ENCODE results near the gene UBXN10. TPM values are rescaled to one million over a fixed set of nuclear protein-coding genes. Genes with fewer than 3 reads are reported as not detected.
A peak's percentile ranks its signal among the peaks of the same experiment; 100 is the strongest.

Gene UBXN10
- total RNA-seq, 2 experiments from 2014 or later = 0.22 to 0.44 TPM

DNA sequence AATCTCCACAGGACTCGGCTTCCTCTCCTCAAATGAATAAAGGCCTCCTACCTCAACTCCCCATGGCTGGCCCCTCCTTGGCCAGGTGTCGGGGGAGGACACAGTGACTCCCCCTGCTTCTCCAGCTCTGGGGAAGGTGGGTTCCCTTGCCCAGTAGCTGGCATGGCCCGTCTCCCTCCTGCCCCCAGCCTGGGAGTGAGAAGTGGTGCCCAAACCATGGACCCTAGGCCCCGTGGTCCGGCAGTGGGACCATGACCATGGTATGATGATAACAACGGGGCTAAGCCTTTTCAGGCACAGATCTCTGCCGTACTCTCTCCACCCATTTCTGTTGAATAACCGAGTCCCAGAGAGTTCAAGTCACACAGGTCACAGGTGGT, 35.6 kb upstream of the UBXN10 start:
- no peaks in the 10 kb centered on the region for H3K36me3 ChIP-seq (ENCODE audit: insufficient read depth, low read length)
- Mint-ChIP-seq H3K27ac (no peak overlapping the region), H3K4me1 (ENCODE audit: low read depth) (peaks cover 12% of the 10 kb centered on the region), H3K4me3 (no peak overlapping the region), H3K9me3 (no peaks in the 10 kb centered on the region), H3K36me3 (ENCODE audit: low read depth) (no peaks in the 10 kb centered on the region), H3K27me3 (no peaks in the 10 kb centered on the region)
- no peak for DNase-seq
- H3K27ac ChIP-seq (ENCODE audit: low read depth in 1 of 2, low read length in 2 of 2) = no peak overlapping the region
- ATAC-seq (ENCODE audit: poor library complexity) = no peak
- peaks cover 21% of the 10 kb centered on the region for H3K4me1 ChIP-seq (ENCODE audit: insufficient read depth, low read length)
- no peak overlapping the region for H3K4me3 ChIP-seq (ENCODE audit: low read length)
- POLR2A ChIA-PET = no interaction called here
- CTCF ChIA-PET = interaction anchor here (1.0 kb wide), 1 partner anchor 268 kb away, joined by 4 read pairs; the partner anchor contains the start of gene OTUD3
- no peaks in the 10 kb centered on the region for H3K27me3 ChIP-seq (ENCODE audit: control insufficient read depth in 1 of 2, insufficient read depth in 2 of 2, low read length in 2 of 2)
- no peaks in the 10 kb centered on the region for H3K9me3 ChIP-seq (ENCODE audit: control insufficient read depth in 1 of 2, insufficient read depth in 1 of 2, low read length in 2 of 2)
- TF ChIP-seq, protein P1, sequence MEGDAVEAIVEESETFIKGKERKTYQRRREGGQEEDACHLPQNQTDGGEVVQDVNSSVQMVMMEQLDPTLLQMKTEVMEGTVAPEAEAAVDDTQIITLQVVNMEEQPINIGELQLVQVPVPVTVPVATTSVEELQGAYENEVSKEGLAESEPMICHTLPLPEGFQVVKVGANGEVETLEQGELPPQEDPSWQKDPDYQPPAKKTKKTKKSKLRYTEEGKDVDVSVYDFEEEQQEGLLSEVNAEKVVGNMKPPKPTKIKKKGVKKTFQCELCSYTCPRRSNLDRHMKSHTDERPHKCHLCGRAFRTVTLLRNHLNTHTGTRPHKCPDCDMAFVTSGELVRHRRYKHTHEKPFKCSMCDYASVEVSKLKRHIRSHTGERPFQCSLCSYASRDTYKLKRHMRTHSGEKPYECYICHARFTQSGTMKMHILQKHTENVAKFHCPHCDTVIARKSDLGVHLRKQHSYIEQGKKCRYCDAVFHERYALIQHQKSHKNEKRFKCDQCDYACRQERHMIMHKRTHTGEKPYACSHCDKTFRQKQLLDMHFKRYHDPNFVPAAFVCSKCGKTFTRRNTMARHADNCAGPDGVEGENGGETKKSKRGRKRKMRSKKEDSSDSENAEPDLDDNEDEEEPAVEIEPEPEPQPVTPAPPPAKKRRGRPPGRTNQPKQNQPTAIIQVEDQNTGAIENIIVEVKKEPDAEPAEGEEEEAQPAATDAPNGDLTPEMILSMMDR (IDR thresholded peaks at IDR 0.05) = no peak
- intact Hi-C loops (cut with DNase I, micrococcal nuclease) = loop anchor here (5.0 to 10.0 kb wide), 3 partner anchors 386 to 433 kb away; no protein-coding TSS in a partner anchor

DNA sequence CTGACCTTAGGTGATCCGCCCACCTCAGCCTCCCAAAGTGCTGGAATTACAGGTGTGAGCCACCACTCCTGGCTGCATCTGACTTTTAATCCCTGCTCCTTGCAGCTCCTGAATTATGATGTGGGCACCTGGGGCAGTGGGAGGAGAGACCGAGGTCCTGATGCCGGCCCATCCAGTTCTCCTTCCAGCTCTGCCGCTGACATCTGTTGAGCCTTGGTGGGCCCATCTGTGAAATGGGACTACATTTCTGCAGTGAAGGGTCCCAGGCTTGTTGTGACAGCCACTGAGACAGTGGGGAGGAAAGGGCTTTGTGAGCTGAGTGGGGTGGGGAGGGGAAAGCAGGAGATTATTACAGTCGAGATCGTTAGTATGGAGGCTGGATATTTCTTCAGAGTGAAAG, 34.9 kb upstream of the UBXN10 start:
- Histone ChIP-seq H3K36me3 (ENCODE audit: insufficient read depth, low read length) (no peaks in the 10 kb centered on the region), H3K4me1 (ENCODE audit: insufficient read depth, low read length) (peaks cover 21% of the 10 kb centered on the region), H3K27me3 (ENCODE audit: control insufficient read depth in 1 of 2, insufficient read depth in 2 of 2, low read length in 2 of 2) (no peaks in the 10 kb centered on the region), H3K9me3 (ENCODE audit: control insufficient read depth in 1 of 2, insufficient read depth in 1 of 2, low read length in 2 of 2) (no peaks in the 10 kb centered on the region), H3K27ac (ENCODE audit: low read depth in 1 of 2, low read length in 2 of 2) (no peak overlapping the region), H3K4me3 (ENCODE audit: low read length) (no peak overlapping the region)
- ATAC-seq (ENCODE audit: poor library complexity) (no peak), DNase-seq (no peak)
- Mint-ChIP-seq H3K27me3 (no peaks in the 10 kb centered on the region), H3K36me3 (ENCODE audit: low read depth) (no peaks in the 10 kb centered on the region), H3K27ac (no peak overlapping the region), H3K9me3 (no peaks in the 10 kb centered on the region), H3K4me3 (peak overlapping the region; percentile 20), H3K4me1 (ENCODE audit: low read depth) (peaks cover 12% of the 10 kb centered on the region)
- TF ChIP-seq, protein P1 (IDR thresholded peaks at IDR 0.05) = no peak
- CTCF ChIA-PET = interaction anchor here (1.0 to 1.2 kb wide), 2 partner anchors 176 to 269 kb away, joined by 3 to 4 read pairs; partner anchors contain the start of gene OTUD3
- intact Hi-C loops (cut with DNase I, micrococcal nuclease) = loop anchor here (5.0 to 10.0 kb wide), 3 partner anchors 386 to 434 kb away; no protein-coding TSS in a partner anchor
- POLR2A ChIA-PET = no interaction called here

DNA sequence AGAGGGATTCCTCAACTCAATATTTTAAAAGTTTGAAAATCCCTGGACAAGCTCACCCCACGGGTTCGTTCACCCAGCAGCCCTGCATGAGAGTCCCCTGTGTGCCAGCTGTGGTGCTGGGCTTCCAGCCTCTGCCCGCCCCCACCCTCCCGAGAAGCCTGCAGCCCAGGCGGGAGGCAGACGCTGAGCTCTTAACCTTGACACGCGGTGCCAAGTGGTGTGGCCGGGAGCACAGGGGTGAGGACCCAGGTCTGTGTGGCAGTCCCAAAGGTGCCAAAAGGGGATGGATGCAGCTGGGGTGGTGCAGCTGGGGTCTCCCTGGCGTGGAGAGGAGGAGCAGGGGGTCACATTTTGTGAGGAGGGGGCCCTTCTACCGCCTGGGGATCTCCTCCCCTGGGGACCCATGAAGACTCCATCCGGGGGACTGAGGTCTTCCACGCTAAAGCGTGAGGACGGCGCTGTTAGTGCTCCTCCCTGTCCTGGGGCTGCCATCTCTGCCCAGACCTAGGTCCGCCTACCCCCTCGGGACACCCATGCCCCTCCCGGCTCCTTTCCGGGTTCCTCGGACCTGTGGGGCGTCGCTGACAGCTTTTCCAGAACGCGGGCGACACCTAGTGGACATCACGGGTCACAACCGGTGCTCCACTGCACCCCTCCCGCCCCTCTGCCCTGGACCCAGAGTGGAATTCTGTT, 33.8 kb upstream of the UBXN10 start:
- H3K27ac ChIP-seq (ENCODE audit: low read depth in 1 of 2, low read length in 2 of 2) = no peak overlapping the region
- ChIA-PET CTCF (interaction anchor here (0.5 to 2.4 kb wide), 16 partner anchors 11 to 1629 kb away, joined by 3 to 18 read pairs (median 4); no protein-coding TSS in a partner anchor), POLR2A (interaction anchor here (0.8 kb wide), 1 partner anchor 9 kb away, joined by 3 read pairs; no protein-coding TSS in a partner anchor)
- peak; percentile 64 to 87 (median 73) for DNase-seq
- H3K4me3 Mint-ChIP-seq = peak overlapping the region; percentile 81
- intact Hi-C loops (cut with DNase I, micrococcal nuclease) = loop anchor here (1.0 to 10.0 kb wide), 6 partner anchors 43 to 435 kb away; no protein-coding TSS in a partner anchor
- H3K36me3 ChIP-seq (ENCODE audit: insufficient read depth, low read length) = no peaks in the 10 kb centered on the region
- TF ChIP-seq, protein P1 (IDR thresholded peaks at IDR 0.05) = peak; percentile 91
- no peaks in the 10 kb centered on the region for H3K9me3 Mint-ChIP-seq
- no peaks in the 10 kb centered on the region for H3K27me3 ChIP-seq (ENCODE audit: control insufficient read depth in 1 of 2, insufficient read depth in 2 of 2, low read length in 2 of 2)
- ATAC-seq (ENCODE audit: poor library complexity) = peak; percentile 91
- peaks cover 12% of the 10 kb centered on the region for H3K4me1 Mint-ChIP-seq (ENCODE audit: low read depth)
- H3K4me1 ChIP-seq (ENCODE audit: insufficient read depth, low read length) = peaks cover 21% of the 10 kb centered on the region
- H3K27ac Mint-ChIP-seq = no peak overlapping the region
- peak overlapping the region; percentile 62 for H3K4me3 ChIP-seq (ENCODE audit: low read length)
- H3K9me3 ChIP-seq (ENCODE audit: control insufficient read depth in 1 of 2, insufficient read depth in 1 of 2, low read length in 2 of 2) = no peaks in the 10 kb centered on the region
- no peaks in the 10 kb centered on the region for H3K36me3 Mint-ChIP-seq (ENCODE audit: low read depth)
- H3K27me3 Mint-ChIP-seq = no peaks in the 10 kb centered on the region

All from CD4-positive, alpha-beta T cell (primary cell).